Measurements from ENCODE around the gene PNMA6A. TPM values are rescaled to one million over a fixed set of nuclear protein-coding genes. Genes with fewer than 3 reads are reported as not detected.
"Not testable (repeated sequence)": the region's sequence is repeated elsewhere in the genome, so short reads cannot be mapped to it uniquely, and the experiment has no call there.

Gene PNMA6A
- total and polyA plus RNA-seq, 10 donors, result 0.39 to 1.5 (median 1.0) TPM

- Histone ChIP-seq H3K36me3 (no peaks in the 10 kb centered on the region), H3K27ac (no peak overlapping the region), H3K4me1 (no peaks in the 10 kb centered on the region), H3K4me3 (no peak overlapping the region), H3K9me3 (no peaks in the 10 kb centered on the region), H3K27me3 (replicated peaks in 1 of 7) (no peaks in the 10 kb centered on the region)
- TF ChIP-seq, protein P1, sequence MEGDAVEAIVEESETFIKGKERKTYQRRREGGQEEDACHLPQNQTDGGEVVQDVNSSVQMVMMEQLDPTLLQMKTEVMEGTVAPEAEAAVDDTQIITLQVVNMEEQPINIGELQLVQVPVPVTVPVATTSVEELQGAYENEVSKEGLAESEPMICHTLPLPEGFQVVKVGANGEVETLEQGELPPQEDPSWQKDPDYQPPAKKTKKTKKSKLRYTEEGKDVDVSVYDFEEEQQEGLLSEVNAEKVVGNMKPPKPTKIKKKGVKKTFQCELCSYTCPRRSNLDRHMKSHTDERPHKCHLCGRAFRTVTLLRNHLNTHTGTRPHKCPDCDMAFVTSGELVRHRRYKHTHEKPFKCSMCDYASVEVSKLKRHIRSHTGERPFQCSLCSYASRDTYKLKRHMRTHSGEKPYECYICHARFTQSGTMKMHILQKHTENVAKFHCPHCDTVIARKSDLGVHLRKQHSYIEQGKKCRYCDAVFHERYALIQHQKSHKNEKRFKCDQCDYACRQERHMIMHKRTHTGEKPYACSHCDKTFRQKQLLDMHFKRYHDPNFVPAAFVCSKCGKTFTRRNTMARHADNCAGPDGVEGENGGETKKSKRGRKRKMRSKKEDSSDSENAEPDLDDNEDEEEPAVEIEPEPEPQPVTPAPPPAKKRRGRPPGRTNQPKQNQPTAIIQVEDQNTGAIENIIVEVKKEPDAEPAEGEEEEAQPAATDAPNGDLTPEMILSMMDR (IDR thresholded peaks at IDR 0.05 in 8 of 11, conservative IDR thresholded peaks at IDR 0.05 in 3 of 11), result no peak
- TF ChIP-seq POLR2AphosphoS5 (IDR thresholded peaks at IDR 0.05), result no peak
- TF ChIP-seq POLR2A (IDR thresholded peaks at IDR 0.05), result no peak
- intact Hi-C loops (cut with DNase I; ENCODE audit: low total_unique reads), result no loop called here
- no peak for DNase-seq
- whole genome bisulfite sequencing, 5 donors, result 51 to 84% (median 76%) methylated on average over 3 to 6 of the region's 6 CpGs
Observed at GRCh38 chrX:153065389-153065788, 6.9 kb upstream of the PNMA6A start.

GRCh38 chrX:153066402-153066801 lies 5.9 kb upstream of the PNMA6A start:
- H3K27me3 ChIP-seq (replicated peaks in 1 of 7); H3K4me3 ChIP-seq; H3K4me1 ChIP-seq; H3K9me3 ChIP-seq; H3K27ac ChIP-seq; H3K36me3 ChIP-seq; DNase-seq; intact Hi-C loops (cut with DNase I; ENCODE audit: low total_unique reads): not testable (repeated sequence)
- WGBS, 5 donors, result 73 to 86% methylated on average over 3 of the region's 12 CpGs; no CpG with 5 or more reads in 3 of the 5 donors

DNA sequence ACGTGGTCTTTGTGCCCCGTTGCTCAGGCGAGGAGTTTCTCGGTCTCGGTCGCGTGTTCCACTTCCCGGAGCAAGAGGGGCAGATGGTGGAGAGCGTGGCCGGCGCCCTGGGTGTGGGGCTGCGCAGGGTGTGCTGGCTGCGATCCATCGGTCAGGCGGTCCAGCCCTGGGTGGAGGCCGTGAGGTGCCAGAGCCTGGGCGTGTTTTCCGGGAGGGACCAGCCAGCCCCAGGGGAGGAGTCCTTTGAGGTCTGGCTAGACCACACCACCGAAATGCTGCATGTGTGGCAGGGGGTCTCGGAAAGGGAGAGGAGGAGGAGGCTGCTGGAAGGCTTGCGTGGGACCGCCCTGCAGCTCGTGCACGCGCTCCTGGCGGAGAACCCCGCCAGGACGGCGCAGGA lies 1.1 kb downstream of the PNMA6A start:
- H3K27ac ChIP-seq; H3K9me3 ChIP-seq; H3K4me1 ChIP-seq; H3K36me3 ChIP-seq; DNase-seq; intact Hi-C loops (cut with DNase I; ENCODE audit: low total_unique reads); H3K27me3 ChIP-seq (replicated peaks in 1 of 7); H3K4me3 ChIP-seq: not testable (repeated sequence)
- 84 to 95% methylated on average over 3 to 7 of the region's 29 CpGs; no CpG with 5 or more reads in 3 of the 5 donors for WGBS, 5 donors

- peaks cover 0 to 3% (median 0%) of the 10 kb centered on the region in 7 donors for H3K27me3 ChIP-seq (replicated peaks in 1 of 7)
- intact Hi-C loops (cut with DNase I; ENCODE audit: low total_unique reads), result no loop called here
- no peak for DNase-seq
- H3K4me1 ChIP-seq, result no peaks in the 10 kb centered on the region
- 81 to 93% (median 89%) methylated on average over 4 to 21 of the region's 24 CpGs for WGBS, 5 donors
- H3K36me3 ChIP-seq, result no peaks in the 10 kb centered on the region
- no peak for TF ChIP-seq POLR2AphosphoS5 (IDR thresholded peaks at IDR 0.05)
- TF ChIP-seq, protein P1 (IDR thresholded peaks at IDR 0.05 in 8 of 11, conservative IDR thresholded peaks at IDR 0.05 in 3 of 11), result no peak
- TF ChIP-seq POLR2A (IDR thresholded peaks at IDR 0.05), result no peak
- no peaks in the 10 kb centered on the region for H3K9me3 ChIP-seq
- H3K27ac ChIP-seq, result no peak overlapping the region
- no peak overlapping the region for H3K4me3 ChIP-seq
Observed at GRCh38 chrX:153074262-153074899, 2.1 kb downstream of the PNMA6A start.

- Histone ChIP-seq H3K27me3 (replicated peaks in 1 of 7) (peaks cover 0 to 3% (median 0%) of the 10 kb centered on the region in 7 donors), H3K4me3 (no peak overlapping the region), H3K9me3 (no peaks in the 10 kb centered on the region), H3K4me1 (no peaks in the 10 kb centered on the region), H3K36me3 (no peaks in the 10 kb centered on the region), H3K27ac (no peak overlapping the region)
- TF ChIP-seq POLR2AphosphoS5 (IDR thresholded peaks at IDR 0.05) (no peak), POLR2A (IDR thresholded peaks at IDR 0.05) (no peak)
- TF ChIP-seq, protein P1 (IDR thresholded peaks at IDR 0.05 in 8 of 11, conservative IDR thresholded peaks at IDR 0.05 in 3 of 11), result no peak
- WGBS, 5 donors, result 82 to 93% (median 92%) methylated on average over 6 to 11 of the region's 11 CpGs
- intact Hi-C loops (cut with DNase I; ENCODE audit: low total_unique reads), result no loop called here
- no peak for DNase-seq
Observed at GRCh38 chrX:153074935-153075334, 2.7 kb downstream of the PNMA6A start.

Data from spleen (tissue), 11 donors.